Measurements from ENCODE around the gene PIM3. TPM values are rescaled to one million over a fixed set of nuclear protein-coding genes. Genes with fewer than 3 reads are reported as not detected.

PIM3 gene
- total and polyA plus RNA-seq, 2 of the 8 experiments (the other 6 are each of a cell fraction or from before 2014, with no cell fraction given) = 22.6 to 30.0 TPM

GRCh38 chr22:49917974-49918910 lies 42.3 kb upstream of the PIM3 start, which contains the start of the genes ALG12 and CRELD2:
TSS of gene ALG12 (minus strand) at chr22:49918438. CDS start at chr22:49913765, 4,673 bp downstream.
TSS of gene CRELD2 (plus strand) at chr22:49918634. CDS start at chr22:49918770, 136 bp downstream.
- Histone ChIP-seq H2BK12ac (ENCODE audit: low read depth, low read length) (no peak within 1 kb of the TSS), H2BK15ac (ENCODE audit: low read length) (no peak within 1 kb of the TSS), H2AFZ (ENCODE audit: low read length) (no peak within 1 kb of the TSS; the same call in 1 of the 2 replicates), H4K5ac (ENCODE audit: insufficient read length, low read depth, low read length) (peak within 1 kb of the TSS; percentile 94), H4K20me1 (replicated peaks in 1 of 2; ENCODE audit: control insufficient read depth in 1 of 2, insufficient read depth in 2 of 2, low read length in 2 of 2) (peaks cover 3 to 6% of the 10 kb centered on the region in 2 experiments), H3K23me2 (ENCODE audit: low read depth, low read length) (peaks cover 9% of the 10 kb centered on the region; the same call in 1 of the 2 replicates), H3K56ac (replicated peaks; ENCODE audit: insufficient read length, low read depth, low read length) (peak within 1 kb of the TSS; percentile 59), H3K9ac (replicated peaks in 1 of 4; ENCODE audit: extremely low read depth in 1 of 4, low read depth in 3 of 4, low read length in 3 of 4) (peak within 1 kb of the TSS; percentile 58 to 89 (median 82)), H3K9me3 (ENCODE audit: insufficient read depth in 2 of 2, low read depth in 1 of 2, low read length in 1 of 2) (no peaks in the 10 kb centered on the region), H3K4me2 (ENCODE audit: insufficient read depth in 1 of 2, low read depth in 2 of 2, low read length in 2 of 2) (peak within 1 kb of the TSS; percentile 75 to 98), H4K8ac (ENCODE audit: extremely low read depth, insufficient read depth, low read length) (peak within 1 kb of the TSS; percentile 95), H3K18ac (ENCODE audit: extremely low read depth, low read length) (peak within 1 kb of the TSS; percentile 48), H3K4me3 (ENCODE audit: extremely low read depth in 1 of 4, insufficient read depth in 2 of 4, low read depth in 3 of 4, low read length in 4 of 4) (peak within 1 kb of the TSS; percentile 70 to 93 (median 72)), H3K23ac (ENCODE audit: insufficient read length) (no peak within 1 kb of the TSS), H3K79me2 (ENCODE audit: control insufficient read depth in 1 of 2, insufficient read depth in 2 of 2, low read length in 2 of 2) (peaks cover 0 to 8% of the 10 kb centered on the region in 2 experiments; a peak in 1 of 4 replicates), H2AK5ac (ENCODE audit: low read depth, low read length) (no peak within 1 kb of the TSS), H3K27me3 (replicated peaks in 1 of 4; ENCODE audit: control insufficient read depth in 3 of 4, extremely low read depth in 1 of 4, insufficient read depth in 3 of 4, low read length in 3 of 4) (no peaks in the 10 kb centered on the region; a peak in 2 of 7 replicates), H4K91ac (replicated peaks; ENCODE audit: insufficient read length, low read length) (no peak within 1 kb of the TSS), H3K14ac (ENCODE audit: insufficient read length) (no peak within 1 kb of the TSS), H2BK5ac (ENCODE audit: low read depth, low read length) (peak within 1 kb of the TSS; percentile 69; the same call in 1 of the 2 replicates), H2BK20ac (ENCODE audit: low read length) (no peak within 1 kb of the TSS), H3K79me1 (ENCODE audit: low read depth, low read length) (peaks cover 3% of the 10 kb centered on the region; the same call in 1 of the 2 replicates), H3K27ac (ENCODE audit: low read depth, low read length) (peak within 1 kb of the TSS; percentile 93), H3K4me1 (replicated peaks in 1 of 4; ENCODE audit: control insufficient read depth in 3 of 4, insufficient read depth in 4 of 4, low read length in 3 of 4) (peaks cover 0 to 10% (median 1%) of the 10 kb centered on the region in 4 experiments; a peak in 5 of 7 replicates), H3K4ac (replicated peaks; ENCODE audit: insufficient read length, low read depth, low read length) (no peak within 1 kb of the TSS), H2BK120ac (replicated peaks; ENCODE audit: low read depth, low read length) (no peak within 1 kb of the TSS), H3K36me3 (ENCODE audit: control insufficient read depth in 2 of 4, insufficient read depth in 4 of 4, low read length in 3 of 4) (peaks cover 0 to 3% (median 2%) of the 10 kb centered on the region in 4 experiments; a peak in 2 of 8 replicates)
- CTCF ChIA-PET (ENCODE audit: partially characterized antibody) = interaction anchor here (1.0 to 1.9 kb wide), 4 partner anchors 12 to 151 kb away, joined by 3 to 4 read pairs (median 4); no protein-coding TSS in a partner anchor
- 1% methylated on average over 73 of the region's 103 CpGs; no CpG with 5 or more reads in 1 of the 2 experiments for WGBS, 2 experiments (ENCODE audit: extremely low coverage in 1 of 2, insufficient coverage in 1 of 2, insufficient read length in 1 of 2, insufficient replicate concordance in 2 of 2, low coverage in 1 of 2, low lambda C conversion rate in 2 of 2, missing lambda C conversion rate in 1 of 2)
- FAIRE-seq (no peak), DNase-seq (ENCODE audit: low read depth in 1 of 2, low spot score in 2 of 2) (peak; percentile 84 to 96)
- POLR2A ChIA-PET (ENCODE audit: partially characterized antibody) = interaction anchor here (0.6 to 2.1 kb wide), 10 partner anchors 13 to 140 kb away, joined by 3 to 4 read pairs (median 3); no protein-coding TSS in a partner anchor
- TF ChIP-seq BACH1 (IDR thresholded peaks at IDR 0.05; ENCODE audit: low read length) (no peak), CHD1 (IDR thresholded peaks at IDR 0.05; ENCODE audit: low read depth, low read length) (no peak), MAFK (IDR thresholded peaks at IDR 0.05; ENCODE audit: low read depth, low read length) (no peak), HDAC6 (IDR thresholded peaks at IDR 0.05; ENCODE audit: low read depth, low read length) (no peak), SIX5 (IDR thresholded peaks at IDR 0.05; ENCODE audit: low read depth, low read length) (no peak; the same call in 1 of the 2 replicates), RXRA (IDR thresholded peaks at IDR 0.05; ENCODE audit: insufficient read depth, low read depth, low read length) (no peak), CTCF (IDR thresholded peaks at IDR 0.05; ENCODE audit: control extremely low read depth in 1 of 3, insufficient read depth in 1 of 3, low read depth in 1 of 3, low read length in 3 of 3) (no peak), YY1 (IDR thresholded peaks at IDR 0.05; ENCODE audit: low read depth, low read length) (peak; percentile 99)

All from H1 (cell line).